Measurements from ENCODE around the gene BAIAP2. TPM values are rescaled to one million over a fixed set of nuclear protein-coding genes. Genes with fewer than 3 reads are reported as not detected.

The BAIAP2 gene
- total and polyA plus RNA-seq, 10 of the 15 experiments (the other 5 are each of a cell fraction or from before 2014, with no cell fraction given) = 0.15 to 1.2 (median 0.46) TPM; not detected in 2

DNA sequence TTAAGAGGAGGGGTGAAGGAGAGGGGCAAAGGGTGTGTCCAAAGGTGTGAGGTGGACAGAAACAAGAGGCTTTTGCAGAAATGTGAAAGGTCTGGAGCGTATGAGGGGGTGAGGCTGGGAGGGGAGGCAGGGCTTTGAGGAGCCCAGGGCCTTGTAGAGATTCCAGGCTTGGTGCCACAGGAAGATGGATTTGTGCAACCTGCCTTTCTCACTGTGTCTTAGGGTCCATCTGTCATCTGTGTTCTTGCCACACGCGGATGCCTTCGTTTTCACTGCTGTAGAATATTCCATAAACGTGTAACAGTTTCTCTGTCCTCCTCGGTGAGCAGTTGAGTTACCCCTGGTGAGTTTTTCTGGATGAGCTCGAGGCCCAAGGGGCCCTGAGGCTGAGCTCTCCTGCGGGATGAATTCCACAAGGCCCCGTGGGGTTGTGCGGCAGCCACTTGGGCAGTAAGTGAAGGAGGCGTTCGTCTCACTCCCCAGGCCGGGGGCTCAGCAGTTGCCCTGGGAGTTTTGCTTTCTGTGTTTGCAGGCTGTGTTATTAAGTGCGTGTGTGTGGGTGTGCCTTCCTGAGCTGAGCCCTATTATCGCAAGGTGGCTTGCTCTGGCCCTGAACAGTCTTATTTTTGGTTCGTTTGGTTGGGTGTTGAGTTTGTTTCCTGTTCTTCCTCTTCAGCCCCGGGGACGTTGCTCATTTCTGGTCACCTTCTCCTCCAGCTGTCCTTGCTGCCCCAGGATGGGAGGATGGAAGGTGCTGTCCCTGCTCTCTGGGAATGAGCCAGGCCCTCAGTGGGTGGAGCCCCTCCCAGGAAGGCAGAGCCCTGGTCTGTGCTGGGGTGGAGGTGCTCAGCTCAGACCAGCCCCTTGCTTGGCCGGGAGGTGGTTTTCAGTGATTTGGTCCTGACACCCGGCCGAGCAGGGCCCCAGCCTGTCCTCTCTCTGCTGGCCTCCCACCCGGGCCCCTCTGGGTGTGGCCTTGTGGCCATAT, 28.4 kb downstream of the BAIAP2 start:
- TF ChIP-seq POLR2A (IDR thresholded peaks at IDR 0.05; ENCODE audit: low read depth, low read length) = no peak
- no peak for TF ChIP-seq BCL11A (IDR thresholded peaks at IDR 0.05; ENCODE audit: low read depth, low read length)
- peak; percentile 28; the same call in 1 of the 2 replicates for TF ChIP-seq CHD2 (IDR thresholded peaks at IDR 0.05; ENCODE audit: borderline replicate concordance, low read depth, low read length)
- no peak for TF ChIP-seq POLR2AphosphoS5 (IDR thresholded peaks at IDR 0.05; ENCODE audit: low read length)
- TF ChIP-seq KLF5 (IDR thresholded peaks at IDR 0.05; ENCODE audit: partially characterized antibody) = no peak
- TF ChIP-seq, protein P1, sequence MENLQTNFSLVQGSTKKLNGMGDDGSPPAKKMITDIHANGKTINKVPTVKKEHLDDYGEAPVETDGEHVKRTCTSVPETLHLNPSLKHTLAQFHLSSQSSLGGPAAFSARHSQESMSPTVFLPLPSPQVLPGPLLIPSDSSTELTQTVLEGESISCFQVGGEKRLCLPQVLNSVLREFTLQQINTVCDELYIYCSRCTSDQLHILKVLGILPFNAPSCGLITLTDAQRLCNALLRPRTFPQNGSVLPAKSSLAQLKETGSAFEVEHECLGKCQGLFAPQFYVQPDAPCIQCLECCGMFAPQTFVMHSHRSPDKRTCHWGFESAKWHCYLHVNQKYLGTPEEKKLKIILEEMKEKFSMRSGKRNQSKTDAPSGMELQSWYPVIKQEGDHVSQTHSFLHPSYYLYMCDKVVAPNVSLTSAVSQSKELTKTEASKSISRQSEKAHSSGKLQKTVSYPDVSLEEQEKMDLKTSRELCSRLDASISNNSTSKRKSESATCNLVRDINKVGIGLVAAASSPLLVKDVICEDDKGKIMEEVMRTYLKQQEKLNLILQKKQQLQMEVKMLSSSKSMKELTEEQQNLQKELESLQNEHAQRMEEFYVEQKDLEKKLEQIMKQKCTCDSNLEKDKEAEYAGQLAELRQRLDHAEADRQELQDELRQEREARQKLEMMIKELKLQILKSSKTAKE (IDR thresholded peaks at IDR 0.05; ENCODE audit: low read depth, poor library complexity, severe bottlenecking) = no peak
- TF ChIP-seq NR2C1 (IDR thresholded peaks at IDR 0.05) = no peak
- Histone ChIP-seq H4K20me1 (ENCODE audit: control insufficient read depth, insufficient read depth) (0 out of 2 replicates have a peak, but pooled peaks cover 3% of the 10 kb centered on the region), H3K4me3 (no peak overlapping the region), H3K9me3 (replicated peaks; ENCODE audit: control insufficient read depth, insufficient read depth, low read length) (no peaks in the 10 kb centered on the region), H3K9ac (ENCODE audit: control insufficient read depth, insufficient read depth, low read length) (no peak overlapping the region), H3K36me3 (ENCODE audit: control insufficient read depth in 2 of 2, insufficient read depth in 2 of 2, low read length in 1 of 2) (no peaks in the 10 kb centered on the region), H3K4me1 (ENCODE audit: control insufficient read depth, insufficient read depth, low read length) (no peaks in the 10 kb centered on the region), H2AFZ (ENCODE audit: control insufficient read depth, low read depth, low read length) (no peak overlapping the region), H3K27ac (ENCODE audit: control insufficient read depth, insufficient read depth) (no peak overlapping the region), H3K4me2 (ENCODE audit: control insufficient read depth, insufficient read depth) (no peak overlapping the region), H3K27me3 (replicated peaks in 1 of 2; ENCODE audit: control insufficient read depth in 2 of 2, insufficient read depth in 2 of 2, low read length in 1 of 2) (peaks cover 0 to 3% of the 10 kb centered on the region in 2 experiments; a peak in 2 of 4 replicates), H3K79me2 (ENCODE audit: control insufficient read depth, insufficient read depth, low read length) (no peaks in the 10 kb centered on the region)
- SMC1A ChIA-PET (ENCODE audit: uncharacterized antibody, unreplicated experiment) = no interaction called here
- FAIRE-seq (no peak), ATAC-seq (no peak), DNase-seq (ENCODE audit: low read depth, low spot score) (no peak)
- in situ Hi-C loops (cut with MboI) = no loop called here
- 36% methylated on average over 22 of the region's 22 CpGs for WGBS (ENCODE audit: insufficient coverage, insufficient replicate concordance, low lambda C conversion rate, missing lambda C conversion rate)
- BruUV-seq (replicated peaks) = no TSS peak
- POLR2A ChIA-PET = no interaction called here
- RAD21 ChIA-PET (ENCODE audit: unreplicated experiment) = interaction anchor here (1.0 kb wide), 1 partner anchor 34 kb away, joined by 3 read pairs; no protein-coding TSS in a partner anchor
- intact Hi-C loops (cut with micrococcal nuclease; ENCODE audit: unreplicated experiment) = no loop called here
- CTCF ChIA-PET = no interaction called here
